ENCODE results near the gene RAB1B. TPM values are rescaled to one million over a fixed set of nuclear protein-coding genes. Genes with fewer than 3 reads are reported as not detected.
"Not testable (repeated sequence)": the region's sequence is repeated elsewhere in the genome, so short reads cannot be mapped to it uniquely, and the experiment has no call there.

RAB1B gene
- total RNA-seq, 1 donor from 2014 or later = 112 TPM

DNA sequence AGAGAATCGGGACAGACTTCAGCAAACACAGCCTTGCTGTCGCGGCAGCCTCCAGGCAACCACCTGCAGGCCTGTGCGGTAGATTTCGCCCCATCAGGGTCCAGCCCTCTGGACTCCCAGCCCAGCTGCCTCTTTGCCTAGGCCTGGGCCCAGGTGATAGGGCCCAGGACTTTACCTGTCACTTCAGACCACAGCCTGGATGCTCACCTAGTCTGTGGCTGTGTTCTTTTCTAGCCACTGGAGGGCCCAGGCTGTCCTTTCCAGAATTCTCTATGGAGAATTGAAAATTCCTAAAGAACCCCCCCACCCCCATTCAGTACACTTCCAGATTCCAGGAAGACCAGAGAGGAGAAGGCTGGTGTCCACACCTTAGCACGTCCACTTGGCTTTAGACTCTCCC, 30.6 kb upstream of the RAB1B start:
- ATAC-seq = no peak
- intact Hi-C loops (cut with DNase I) = no loop called here

DNA sequence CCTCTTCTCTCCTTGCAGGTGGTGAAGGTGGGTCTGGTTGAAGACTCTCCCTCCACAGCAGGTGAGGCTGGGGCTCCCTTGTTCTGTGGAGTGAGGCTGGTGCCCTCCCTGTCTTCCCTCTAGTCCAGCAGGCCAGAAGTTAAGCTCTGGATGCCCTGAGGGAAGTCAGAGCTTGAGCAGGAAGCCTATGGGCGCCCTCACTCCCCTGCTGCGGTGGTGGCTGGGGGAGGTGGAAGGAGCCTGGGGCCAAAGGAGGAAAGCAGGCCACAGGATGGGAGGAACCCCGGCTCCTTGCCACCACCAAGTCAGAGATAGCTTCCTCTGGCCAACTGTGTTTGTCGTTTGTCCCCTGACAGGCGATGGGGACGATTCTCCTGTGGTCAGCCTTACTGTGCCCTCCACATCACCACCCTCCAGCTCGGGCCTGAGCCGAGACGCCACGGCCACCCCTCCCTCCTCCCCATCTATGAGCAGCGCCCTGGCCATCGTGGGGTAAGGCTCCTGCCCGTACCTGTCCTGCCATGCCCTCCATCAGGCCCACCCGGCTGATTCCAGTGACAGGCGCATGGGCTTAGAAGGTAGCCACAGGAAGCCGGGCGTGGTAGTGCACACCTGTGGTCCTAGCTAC, 29.5 kb upstream of the RAB1B start:
- ATAC-seq = no peak
- no peak for DNase-seq (ENCODE audit: low spot score)
- intact Hi-C loops (cut with DNase I) = no loop called here

More for the DNA sequence above, 30.6 kb upstream of the RAB1B start:
- no peak for DNase-seq (ENCODE audit: low spot score)

DNA sequence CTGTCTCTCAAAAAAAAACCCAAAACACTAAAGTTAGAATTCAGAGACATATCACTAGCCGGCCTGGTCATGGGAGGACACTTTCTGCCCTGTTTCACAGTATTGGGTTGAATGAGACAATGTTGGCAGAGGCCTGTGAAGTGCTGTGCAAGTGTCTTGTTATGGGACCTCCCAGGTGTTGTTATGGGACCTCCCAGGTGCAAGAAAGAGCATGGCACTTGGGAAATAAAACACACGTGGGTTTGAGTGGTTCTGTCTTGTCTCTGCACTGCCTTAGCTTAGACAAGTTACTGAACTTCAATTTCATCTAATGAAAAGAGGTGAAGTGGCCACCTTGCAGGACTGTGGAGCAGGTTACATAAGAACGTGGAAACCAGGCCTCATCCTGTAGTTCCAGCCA, 28.9 kb upstream of the RAB1B start:
- intact Hi-C loops (cut with DNase I) = no loop called here
- no peak for ATAC-seq
- DNase-seq (ENCODE audit: low spot score) = no peak

DNA sequence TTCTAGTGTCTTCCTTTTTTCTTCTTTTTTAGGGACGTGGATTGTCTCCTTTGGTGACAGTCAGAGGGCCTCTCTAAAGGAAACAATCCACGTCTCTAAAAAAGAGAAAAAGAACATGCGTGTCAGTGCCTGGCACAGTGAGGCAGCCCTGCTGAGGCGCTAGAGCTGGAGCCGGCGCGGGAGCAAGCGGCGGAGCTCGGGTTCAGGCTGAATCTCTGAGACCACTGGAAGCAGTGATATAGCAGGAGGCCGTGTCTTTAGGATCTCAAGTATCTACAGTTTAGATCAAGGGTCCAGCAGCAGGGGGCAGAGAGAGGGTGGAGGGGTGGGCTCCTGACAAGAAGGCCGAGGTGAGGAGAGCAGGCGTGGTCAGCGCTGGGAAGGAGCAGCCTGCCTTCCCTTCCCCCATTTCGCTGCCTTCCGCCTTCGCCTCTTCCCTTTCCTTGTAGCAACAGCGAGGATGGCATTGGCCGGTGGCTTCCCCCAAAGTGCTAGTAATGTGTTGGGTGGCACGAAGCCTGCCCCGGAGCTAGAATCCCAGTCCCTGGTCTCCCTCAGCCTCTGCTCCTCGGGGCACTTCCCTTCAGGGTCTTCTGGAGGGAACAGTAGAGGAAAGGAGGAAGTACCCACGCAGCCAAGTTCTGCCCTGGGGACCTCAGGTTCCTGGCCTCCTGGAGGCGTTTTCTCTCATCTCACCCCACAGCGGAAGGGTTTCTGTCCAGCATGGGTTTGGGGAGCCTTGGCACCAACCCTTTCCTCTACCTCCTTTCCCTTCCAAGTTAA, 28.2 kb upstream of the RAB1B start:
- intact Hi-C loops (cut with DNase I) = no loop called here
- ATAC-seq = no peak
- DNase-seq (ENCODE audit: low spot score) = no peak

DNA sequence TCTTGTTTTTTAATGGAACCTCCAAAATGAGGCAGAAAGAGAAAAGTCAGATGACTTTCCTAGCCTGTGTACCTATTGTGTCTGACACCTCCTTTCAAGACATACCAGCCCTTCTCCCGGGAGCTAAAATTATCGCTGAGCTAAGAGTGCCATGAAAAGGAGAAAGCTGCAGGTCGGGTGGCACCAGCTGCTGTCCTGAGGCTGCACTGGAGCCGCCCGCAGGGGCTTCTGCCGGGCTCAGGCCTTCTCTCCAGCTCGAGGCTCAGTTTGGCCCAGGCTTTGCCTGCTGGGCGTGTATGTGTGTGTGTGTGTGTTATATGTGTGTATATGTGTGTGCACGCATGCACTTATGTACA, 27.7 kb upstream of the RAB1B start:
- DNase-seq (ENCODE audit: low spot score) (no peak), ATAC-seq (no peak)
- intact Hi-C loops (cut with DNase I) = no loop called here

DNA sequence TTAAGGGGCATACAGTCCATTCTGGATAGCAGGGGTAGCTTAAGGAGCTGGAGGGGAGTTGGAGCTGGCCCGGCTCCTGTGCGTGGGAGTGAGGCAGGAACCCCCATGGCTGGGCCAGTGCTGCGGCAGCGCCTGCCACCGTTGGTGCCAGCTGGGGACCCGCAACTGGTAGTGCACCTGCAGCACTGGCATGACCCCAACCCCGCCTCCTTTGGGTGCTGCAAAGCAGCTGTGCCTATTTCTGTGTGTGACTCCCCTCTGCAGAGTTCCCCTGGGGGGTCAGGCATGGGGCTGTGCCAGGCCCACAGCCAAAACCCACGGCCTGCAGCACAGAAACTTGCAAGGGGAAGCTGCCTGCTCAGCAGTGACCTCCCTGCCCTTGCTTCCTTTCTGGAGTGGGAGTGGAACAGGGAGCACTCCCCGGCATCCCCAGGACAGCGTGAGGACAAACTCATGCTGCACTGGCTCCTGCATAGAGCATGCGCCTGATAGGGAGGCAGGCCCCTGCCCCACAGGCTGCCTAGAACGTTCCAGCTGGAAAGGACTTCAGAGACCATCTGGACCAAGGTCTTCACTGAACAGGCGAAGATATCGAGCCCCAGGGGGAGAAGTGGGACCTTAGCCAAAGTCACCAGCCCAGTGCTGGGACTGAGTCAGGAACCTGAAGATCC, 26.2 kb upstream of the RAB1B start:
- ATAC-seq (peak; percentile 42), DNase-seq (ENCODE audit: low spot score) (no peak)
- intact Hi-C loops (cut with DNase I) = no loop called here

DNA sequence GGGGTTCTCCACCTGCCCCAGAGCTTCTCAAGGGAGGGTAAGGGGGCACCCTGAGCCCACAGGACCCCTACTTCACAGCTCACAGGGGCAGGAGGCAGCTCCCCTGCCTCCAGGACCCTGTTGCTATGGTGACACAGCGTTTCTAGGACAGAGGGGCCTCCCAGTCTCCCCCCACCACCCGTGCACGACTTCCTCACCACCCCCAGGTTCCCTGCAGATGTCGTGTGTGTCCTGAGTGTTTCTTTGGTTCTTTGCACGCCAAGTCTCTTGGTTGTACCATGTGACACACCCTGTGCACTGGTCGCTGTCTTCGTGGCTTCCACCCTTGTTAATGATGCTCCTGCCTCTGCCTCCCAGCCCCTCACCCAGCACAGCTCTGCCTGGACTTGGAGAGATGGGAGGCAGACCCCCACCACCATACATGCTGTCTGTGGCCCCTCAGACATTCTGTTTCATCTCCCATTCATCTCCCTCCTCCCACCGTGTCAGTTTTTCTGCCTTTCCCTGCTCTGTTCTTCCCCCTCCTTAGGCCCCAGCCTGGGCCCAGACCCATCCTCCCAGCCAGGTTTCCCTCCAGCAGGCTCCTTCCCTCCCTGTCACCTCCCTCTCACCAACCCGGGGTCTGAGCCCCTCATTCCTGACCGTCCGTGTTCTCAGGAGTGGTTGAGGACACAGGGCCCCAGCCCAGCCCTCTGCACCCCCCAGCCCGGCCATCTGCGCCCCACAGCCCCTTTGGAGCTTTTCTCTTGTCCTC, 24.5 kb upstream of the RAB1B start:
- DNase-seq (ENCODE audit: low spot score) (no peak), ATAC-seq (no peak)
- intact Hi-C loops (cut with DNase I) = no loop called here

DNA sequence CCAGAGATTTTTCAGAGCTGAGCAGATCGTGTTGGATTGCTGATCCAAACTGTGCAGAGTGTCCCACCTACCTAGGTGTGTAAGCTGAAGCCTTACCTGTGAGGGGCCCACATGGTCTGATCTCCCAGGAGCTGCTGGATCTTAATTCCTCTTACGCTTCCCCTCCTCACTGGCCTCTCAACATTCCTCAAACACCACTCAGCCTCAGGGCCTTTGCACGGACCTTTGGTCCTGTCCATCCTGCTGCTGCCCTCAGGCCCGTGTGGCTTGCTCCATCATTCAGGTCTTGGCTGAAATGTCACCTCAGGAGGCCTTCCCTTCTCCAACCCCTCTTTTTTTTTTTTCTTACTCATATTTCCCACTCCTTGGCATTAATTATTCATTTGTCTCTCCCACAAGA, 21.1 kb upstream of the RAB1B start:
- intact Hi-C loops (cut with DNase I) = no loop called here
- ATAC-seq = no peak
- no peak for DNase-seq (ENCODE audit: low spot score)

DNA sequence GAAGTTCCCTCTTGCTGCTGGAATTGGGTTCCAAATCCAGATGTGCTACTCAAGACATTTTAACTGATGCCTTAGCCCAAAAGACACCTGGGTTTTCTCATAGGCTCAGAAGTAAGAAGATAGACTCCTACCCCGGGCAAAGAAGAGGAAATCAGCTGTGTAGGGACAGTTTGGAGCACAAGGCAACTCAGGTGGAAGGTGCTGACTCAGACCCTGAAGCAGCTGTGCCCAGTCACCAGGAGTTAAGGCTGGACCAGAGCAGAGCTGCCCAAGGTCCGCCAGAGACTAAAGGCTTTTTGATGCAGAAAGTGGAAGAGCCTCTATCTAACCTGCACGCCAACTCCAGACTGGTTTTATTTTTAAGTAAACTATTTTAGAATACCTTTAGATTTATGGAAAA, 20.6 kb upstream of the RAB1B start:
- intact Hi-C loops (cut with DNase I) = no loop called here
- no peak for DNase-seq (ENCODE audit: low spot score)
- ATAC-seq = no peak

DNA sequence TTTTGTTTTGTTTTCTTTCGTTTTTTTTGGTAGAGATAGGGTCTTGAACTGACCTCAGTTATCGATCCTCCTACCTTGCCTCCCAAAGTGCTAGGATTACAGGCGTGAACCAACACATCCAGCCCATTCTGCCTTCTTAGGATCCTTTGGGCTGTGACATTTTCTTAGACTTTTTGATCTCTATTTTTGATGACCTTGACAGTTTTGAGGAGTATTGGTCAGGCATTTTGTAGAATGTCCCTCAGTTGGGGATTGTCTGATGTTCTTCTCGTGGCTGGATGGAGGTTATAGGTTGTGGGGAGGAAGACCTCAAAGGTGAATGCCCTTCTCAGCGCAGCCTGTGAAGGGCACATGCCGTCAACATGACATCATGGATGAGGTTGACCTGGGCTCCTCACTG, 19.5 kb upstream of the RAB1B start:
- intact Hi-C loops (cut with DNase I) = no loop called here
- ATAC-seq (no peak), DNase-seq (ENCODE audit: low spot score) (no peak)

DNA sequence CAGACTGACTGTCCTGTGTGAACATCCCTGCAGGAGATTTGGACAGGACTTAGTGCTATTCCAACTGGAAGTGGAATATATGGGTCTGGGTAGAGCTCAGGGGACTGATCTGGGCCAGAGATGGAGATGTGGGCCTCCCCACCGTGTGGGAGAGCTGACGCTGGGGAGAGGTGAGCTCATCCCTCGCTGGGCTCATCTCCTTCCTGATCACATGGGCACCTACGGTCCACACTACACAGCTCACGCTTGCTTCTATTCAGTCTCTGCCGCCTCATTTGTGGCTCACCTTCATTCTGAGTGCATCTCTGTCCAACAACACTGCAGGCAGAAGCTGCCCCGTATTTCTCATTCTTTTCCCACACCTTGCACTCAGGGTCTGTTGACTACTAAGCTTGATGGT, 16.6 kb upstream of the RAB1B start:
- intact Hi-C loops (cut with DNase I) = no loop called here
- ATAC-seq = no peak
- DNase-seq (ENCODE audit: low spot score) = no peak

DNA sequence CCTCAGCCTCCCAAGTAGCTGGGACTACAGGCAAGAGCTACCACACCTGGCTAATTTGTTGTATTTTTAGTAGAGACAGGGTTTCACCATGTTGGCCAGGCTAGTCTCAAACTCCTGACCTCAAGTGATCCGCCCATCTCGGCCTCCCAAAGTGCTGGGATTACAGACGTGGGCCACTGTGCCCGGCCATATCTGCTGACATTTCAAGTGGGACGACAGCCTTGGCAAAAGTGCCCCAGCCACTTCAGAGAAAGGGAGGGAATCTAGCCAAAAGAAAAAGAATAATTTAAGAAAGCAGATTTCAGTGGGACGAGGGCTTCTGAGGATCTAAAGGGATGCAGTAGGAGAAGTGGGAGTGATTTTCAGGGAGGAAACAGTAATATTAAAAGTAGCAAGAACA, 15.4 kb upstream of the RAB1B start:
- ATAC-seq; DNase-seq (ENCODE audit: low spot score); intact Hi-C loops (cut with DNase I): not testable (repeated sequence)

DNA sequence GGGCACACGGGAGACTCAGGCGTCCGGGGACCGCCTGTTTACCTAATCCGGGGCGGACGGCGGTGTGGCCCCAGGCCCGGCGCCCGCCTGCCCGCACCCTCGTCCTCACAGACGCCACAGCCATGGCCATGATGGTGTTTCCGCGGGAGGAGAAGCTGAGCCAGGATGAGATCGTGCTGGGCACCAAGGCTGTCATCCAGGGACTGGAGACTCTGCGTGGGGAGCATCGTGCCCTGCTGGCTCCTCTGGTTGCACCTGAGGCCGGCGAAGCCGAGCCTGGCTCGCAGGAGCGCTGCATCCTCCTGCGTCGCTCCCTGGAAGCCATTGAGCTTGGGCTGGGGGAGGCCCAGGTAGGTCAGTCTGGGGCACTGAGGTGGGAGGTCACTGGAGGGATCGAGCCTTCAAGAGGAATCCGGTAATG, 10.0 kb upstream of the RAB1B start:
- no peak for DNase-seq (ENCODE audit: low spot score)
- ATAC-seq = no peak
- intact Hi-C loops (cut with DNase I) = no loop called here

DNA sequence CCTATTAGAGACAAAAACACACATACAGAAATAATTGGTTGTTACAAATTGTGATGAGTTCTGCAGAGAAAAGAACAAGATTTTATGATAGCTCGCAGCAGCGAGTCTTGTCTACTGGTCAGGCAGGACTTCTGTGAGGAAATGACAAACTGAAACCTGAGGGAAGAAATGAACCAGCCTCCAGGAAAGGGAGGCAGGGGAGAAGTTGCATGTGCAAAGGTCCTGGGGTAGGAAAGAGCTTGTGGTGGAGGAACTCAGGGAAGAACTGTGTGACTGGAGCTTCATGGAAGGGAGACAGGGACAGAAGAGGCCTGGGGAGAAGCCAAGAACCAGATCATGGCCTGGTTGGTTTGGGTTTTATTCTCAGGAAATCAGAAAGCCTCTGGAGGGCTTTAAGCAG, 9.2 kb upstream of the RAB1B start:
- intact Hi-C loops (cut with DNase I) = no loop called here
- ATAC-seq = no peak
- no peak for DNase-seq (ENCODE audit: low spot score)

DNA sequence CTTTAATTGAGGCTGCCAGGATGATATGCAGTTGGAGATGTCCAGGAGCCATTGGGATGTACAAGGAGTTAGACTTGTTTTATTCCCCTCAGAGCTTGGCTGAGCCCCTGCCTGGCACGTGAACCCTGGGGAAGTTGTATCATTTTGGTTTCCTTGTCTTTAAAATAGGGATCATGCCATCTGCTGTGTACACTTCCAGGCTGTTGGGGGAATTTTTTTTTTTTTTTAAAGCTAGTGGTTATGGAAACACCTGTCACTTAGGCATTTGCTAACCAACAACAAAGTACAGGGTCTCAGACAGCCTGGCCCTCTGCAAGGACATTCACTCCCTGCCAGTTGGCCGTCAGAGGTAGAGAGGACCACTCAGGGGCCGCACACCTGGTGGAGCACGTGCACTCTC, 8.5 kb upstream of the RAB1B start:
- ATAC-seq (no peak), DNase-seq (ENCODE audit: low spot score) (no peak)
- intact Hi-C loops (cut with DNase I) = no loop called here

DNA sequence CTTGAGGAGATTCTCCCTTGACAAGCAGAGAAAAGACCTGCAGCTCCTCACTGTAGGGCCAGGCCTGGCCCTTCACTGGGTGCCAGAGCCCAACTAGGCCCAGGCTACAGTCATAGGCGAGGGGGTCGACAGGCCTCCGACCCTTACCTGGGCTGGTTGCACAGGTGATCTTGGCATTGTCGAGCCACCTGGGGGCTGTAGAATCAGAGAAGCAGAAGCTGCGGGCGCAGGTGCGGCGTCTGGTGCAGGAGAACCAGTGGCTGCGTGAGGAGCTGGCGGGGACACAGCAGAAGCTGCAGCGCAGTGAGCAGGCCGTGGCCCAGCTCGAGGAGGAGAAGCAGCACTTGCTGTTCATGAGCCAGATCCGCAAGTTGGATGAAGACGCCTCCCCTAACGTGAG, 6.9 kb upstream of the RAB1B start:
- no peak for DNase-seq (ENCODE audit: low spot score)
- intact Hi-C loops (cut with DNase I) = no loop called here
- ATAC-seq = no peak

DNA sequence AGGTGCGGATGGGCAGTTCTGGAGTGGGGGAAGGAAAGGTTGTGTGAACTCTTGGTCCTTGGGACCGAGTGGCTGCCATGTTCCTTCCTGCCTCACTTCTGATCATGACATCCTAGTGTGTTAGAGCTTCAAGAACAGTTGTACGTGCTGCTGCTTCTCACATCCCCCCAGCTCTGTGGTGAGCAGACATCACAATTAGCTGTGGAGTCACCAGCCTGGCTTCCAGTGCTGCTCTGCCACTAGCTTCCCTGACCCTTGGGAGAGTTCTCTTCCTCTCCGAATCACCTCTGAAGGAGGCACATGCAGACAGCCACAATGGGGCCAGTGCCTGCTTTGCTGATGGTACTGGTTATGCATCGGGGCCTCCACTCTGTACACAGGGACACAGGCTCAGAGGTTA, 6.2 kb upstream of the RAB1B start:
- intact Hi-C loops (cut with DNase I) = no loop called here
- DNase-seq (ENCODE audit: low spot score) (no peak), ATAC-seq (no peak)

DNA sequence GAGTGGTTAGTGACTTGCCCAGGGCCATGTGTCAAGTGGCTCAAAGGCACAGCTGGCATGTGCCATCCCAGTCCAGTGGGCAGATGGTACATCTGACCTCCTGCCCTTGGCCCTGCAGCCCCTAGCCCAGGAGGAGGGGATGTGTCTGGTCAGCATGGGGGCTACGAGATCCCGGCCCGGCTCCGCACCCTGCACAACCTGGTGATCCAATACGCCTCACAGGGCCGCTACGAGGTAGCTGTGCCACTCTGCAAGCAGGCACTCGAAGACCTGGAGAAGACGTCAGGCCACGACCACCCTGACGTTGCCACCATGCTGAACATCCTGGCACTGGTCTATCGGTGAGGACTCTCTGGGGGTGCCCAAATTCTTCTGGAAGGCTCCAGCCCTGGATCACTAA, 5.7 kb upstream of the RAB1B start:
- intact Hi-C loops (cut with DNase I) = no loop called here
- no peak for DNase-seq (ENCODE audit: low spot score)
- ATAC-seq = no peak

DNA sequence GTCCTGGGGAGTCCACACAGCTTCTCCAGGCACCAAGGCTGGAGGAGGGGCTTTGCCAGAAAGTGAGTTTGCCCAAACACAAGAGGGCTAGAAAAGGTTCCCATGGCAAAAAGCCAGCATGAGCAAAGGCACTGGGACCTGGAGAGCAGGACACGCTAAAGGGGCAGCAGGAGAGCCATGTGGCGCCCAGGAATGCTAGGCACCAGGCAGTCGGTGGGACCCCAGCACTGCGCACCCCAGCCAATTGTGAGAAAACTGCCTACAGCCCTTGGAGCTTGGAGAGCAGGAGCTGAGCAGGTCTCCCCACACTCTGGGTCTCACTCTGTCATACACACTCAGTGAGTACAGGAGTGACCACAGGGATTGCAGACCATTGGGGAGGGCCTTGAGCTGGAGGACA, 5.2 kb upstream of the RAB1B start:
- intact Hi-C loops (cut with DNase I) = no loop called here
- ATAC-seq (no peak), DNase-seq (ENCODE audit: low spot score) (no peak)

DNA sequence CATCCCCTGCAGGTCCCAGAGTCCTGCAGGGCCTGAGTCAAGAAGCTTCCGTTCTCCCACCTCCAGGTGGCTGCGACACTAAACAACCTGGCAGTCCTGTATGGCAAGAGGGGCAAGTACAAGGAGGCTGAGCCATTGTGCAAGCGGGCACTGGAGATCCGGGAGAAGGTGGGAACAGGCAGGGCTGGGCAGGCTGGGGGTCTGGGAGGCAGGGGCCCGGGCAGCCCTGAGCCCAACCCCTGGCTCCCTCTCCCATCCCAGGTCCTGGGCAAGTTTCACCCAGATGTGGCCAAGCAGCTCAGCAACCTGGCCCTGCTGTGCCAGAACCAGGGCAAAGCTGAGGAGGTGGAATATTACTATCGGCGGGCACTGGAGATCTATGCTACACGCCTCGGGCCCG, 4.7 kb upstream of the RAB1B start:
- DNase-seq (ENCODE audit: low spot score) = no peak
- intact Hi-C loops (cut with DNase I) = no loop called here
- ATAC-seq = no peak
